Ecto neural progenitor cell (in vitro differentiated cells): ENCODE results near the gene STAC2.

Experiments
- DNase-seq: peaks from one replicate; pipeline ENCODE4 v3.0.0-alpha.2; 2018; ENCODE audit warnings: low spot score

The STAC2 gene

GRCh38 chr17:39231591-39232551, 6.1 kb upstream of the STAC2 start:
- peak; percentile 88 for DNase-seq

DNA sequence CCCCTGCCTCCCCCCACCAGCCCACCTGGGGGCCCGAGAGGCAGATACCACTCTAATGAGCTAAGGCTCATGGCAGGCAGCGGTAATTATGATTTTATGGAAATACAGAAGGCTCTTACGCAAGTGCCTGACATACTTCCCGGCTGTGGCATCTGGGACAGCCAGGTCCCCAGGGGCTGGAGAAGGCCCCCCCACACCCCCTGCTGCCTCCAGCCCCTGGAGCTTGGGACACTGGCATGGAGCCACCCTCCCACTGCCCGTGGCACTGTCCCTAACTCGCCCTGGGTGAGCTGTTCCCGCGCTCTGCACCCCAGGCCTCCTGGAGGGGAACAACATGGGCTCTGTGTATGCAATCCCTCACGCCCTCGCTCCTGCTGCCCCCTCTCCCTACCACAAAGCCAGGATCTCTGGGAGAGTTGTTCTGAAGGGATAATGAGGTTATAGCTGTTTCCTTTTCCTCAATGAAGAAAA, 5.4 kb upstream of the STAC2 start:
- peak; percentile 60 for DNase-seq

GRCh38 chr17:39230361-39230760, 4.6 kb upstream of the STAC2 start:
- no peak for DNase-seq

DNA sequence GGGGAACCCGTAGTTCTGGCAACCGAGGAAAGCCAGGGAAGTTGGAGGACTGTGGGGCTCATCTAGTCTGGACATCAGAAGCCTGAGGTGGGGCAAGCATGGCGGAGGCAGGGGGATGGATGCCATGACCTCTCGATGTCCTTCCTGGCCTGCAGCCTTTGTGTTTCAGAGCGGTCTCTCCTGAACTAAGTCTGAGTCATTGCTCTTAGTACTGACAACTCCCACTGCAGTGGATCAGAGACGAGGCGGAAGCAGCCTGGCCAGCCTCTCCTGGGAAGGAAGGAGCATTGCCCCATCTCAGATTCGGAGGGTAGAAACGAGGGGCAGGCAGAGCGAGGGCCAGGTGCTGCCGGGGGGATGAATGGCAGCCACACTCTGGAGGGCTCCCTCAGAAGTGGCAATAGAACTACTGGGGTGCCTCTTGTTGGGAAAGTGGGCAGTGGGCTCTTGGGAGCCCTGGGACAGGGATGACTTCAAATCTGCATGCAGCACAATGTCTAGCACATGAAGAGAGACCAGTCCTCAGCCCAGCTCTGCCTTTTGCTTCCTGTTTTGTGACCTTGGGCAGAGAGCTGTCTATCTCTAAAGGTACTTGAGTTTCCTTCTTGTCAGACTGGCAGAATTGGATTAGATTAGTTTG, 3.6 kb upstream of the STAC2 start:
- DNase-seq, result peak; percentile 50

DNA sequence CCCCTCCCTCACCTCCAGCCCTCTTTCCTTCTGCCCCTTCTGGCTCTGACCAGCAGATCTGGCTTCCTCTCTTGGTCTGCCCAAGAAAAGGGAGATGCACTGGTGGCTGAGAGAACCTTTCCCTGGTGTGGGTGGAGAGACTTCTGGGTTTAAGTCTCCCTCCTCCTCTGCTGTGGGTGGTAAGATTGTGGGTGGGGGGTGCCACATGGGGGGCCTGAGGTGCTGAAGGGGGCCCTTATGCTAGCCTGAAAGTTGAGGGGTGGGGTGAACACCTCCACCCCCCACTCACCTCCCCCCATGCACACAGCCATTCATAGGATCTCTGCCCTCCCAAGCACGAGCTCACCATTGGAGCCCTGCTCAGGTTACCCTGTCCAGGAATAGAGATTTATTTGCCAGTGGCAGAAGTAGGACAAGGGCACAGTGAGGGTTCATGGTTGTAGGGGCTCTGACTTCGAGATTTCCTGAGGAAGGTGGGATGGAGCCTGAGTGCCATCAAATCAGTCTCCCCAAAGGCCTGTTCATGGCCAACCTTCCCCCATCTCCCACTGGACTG, 1.7 kb upstream of the STAC2 start:
- DNase-seq, result no peak

- DNase-seq, result peak; percentile 99
These were observed 376 bp upstream of the STAC2 start for GRCh38 chr17:39225959-39226683.

DNA sequence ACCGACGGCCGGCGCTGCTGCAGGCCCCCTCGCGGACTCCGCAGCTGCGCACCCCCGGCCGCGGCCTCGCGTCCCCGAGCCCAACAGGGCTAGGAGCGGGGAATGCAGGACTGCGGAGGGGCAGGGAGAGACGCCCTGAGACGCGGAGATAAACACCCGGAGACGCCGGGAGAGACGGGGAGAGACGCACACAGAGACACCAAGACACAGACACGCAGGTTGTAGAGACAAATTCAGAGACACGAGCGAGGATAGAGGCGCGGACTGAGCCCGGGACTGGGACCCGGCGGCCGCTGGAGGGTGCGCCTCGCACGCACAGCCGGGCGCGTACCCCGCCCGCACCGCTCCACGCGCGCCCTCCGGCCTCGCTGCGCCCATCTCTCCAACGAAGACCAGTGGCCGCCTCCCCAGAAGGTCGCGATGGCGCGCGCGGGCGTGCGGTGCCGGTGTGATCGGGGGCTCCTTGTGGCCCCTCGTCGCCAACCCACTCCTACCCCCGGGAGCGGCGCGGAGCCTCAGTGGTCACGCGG, 902 bp downstream of the STAC2 start:
- DNase-seq, result peak; percentile 64

GRCh38 chr17:39223907-39224777, 1.6 kb downstream of the STAC2 start:
- peak; percentile 60 for DNase-seq

DNA sequence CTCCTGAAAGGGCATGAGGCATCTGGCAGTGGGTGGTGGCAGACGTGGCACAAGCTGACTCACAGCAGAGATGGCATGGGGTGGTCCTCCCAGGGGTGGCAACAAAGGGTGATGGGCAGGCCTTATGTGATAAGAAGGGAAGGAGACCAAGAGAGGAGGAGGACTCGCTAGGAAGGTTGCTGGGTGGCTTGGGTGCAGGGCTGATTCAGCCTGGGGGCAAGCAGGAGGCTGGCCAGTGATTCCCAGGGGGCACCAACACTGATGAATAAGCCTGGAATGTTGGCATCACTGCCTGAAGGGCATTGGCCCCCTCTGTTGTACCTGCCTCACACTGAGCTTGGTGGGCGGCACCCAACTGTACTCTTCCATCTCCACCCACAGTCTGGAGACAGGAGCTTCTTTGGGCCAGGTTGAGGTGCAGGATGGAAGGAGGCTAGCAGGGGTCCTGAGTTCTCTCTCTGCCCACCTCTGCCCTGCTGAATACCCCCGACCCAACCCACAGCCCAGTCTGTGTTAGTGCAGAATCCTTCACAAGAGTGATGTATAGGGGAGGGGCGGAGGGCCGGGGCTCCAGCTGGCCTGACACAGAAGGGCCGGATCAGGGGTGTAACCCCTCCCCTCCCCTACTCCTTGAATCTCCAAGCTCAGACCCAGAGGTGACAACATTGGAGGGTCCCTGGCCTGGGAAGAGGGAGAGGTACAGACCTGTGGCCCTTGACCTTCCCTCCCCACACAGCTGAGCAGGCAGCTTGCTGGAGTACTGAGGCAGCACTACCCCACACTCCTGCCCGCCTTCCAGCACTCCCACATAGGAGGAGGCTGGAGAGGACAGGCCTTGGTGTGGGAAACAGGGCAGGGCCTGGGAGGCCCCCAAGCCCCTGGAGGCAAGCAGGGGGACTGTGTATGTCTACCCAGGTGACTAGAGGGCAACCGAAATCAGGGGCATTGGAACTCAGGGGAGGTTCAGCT, 2.6 kb downstream of the STAC2 start:
- peak; percentile 53 for DNase-seq

DNA sequence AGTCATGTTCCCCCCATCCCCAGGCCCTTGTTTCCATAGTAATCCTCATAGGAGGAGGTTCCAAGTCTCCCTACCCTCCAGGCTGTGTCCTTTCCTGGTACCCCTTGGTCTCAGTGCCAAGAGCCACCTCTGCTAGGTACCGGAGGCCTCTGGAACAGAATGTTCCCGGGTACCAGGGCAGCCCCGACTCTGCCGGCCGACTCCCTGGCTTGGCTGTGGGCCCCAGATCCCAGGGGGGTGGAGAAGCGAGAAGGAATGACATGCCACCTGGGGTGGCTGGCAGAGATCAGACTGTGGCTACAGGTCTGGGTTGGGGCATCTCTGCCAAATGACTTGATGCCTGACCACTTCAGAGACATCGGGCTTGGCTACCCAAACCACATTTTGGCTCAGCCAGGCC, 3.6 kb downstream of the STAC2 start:
- no peak for DNase-seq

DNA sequence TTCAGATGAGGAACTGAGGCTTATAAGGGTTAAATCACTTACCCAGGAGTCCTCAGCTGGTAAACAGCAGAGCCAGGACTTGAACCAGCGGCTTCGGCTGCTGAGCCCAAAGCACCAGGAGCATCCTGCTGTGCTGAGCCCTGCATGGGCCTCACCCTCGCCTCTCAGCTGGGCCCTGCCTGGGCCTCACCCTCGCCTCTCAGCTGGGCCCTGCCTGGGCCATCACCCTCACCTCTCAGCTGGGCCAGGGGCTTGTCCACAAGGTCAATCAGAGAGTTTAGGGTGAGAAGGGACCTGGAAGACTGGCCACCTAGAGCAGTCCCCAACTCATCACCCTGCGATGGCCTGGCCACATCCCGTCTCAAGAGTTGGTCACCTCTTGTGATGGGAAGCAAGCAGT, 4.2 kb downstream of the STAC2 start:
- DNase-seq, result no peak

DNA sequence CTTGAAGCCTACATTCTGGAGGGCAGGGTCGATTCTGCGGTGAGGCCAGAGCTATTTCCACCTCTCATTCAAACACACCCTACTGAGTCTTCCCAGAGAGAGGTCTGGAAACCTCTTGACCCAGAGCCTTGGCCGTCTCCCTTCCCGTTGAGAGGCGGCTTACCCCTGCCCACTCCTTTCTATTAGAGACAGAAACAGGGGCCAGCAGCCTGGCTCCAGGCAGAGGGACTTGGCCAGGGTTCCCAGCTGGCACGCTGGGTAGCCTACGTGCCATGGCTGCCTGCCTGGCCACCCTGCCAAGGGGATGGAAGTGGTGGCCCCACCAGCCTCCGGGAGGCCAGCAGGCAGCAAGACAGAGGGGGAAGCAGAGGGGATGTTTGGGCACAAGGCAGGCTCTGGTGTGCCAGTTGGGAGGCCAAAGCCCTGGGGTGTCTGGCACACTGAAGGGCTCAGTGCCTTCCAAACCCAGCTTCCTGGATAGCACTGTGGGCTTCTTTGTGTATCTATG, 6.0 kb downstream of the STAC2 start:
- no peak for DNase-seq

- DNase-seq, result no peak
These were observed 6.8 kb downstream of the STAC2 start for GRCh38 chr17:39218906-39219305.

DNA sequence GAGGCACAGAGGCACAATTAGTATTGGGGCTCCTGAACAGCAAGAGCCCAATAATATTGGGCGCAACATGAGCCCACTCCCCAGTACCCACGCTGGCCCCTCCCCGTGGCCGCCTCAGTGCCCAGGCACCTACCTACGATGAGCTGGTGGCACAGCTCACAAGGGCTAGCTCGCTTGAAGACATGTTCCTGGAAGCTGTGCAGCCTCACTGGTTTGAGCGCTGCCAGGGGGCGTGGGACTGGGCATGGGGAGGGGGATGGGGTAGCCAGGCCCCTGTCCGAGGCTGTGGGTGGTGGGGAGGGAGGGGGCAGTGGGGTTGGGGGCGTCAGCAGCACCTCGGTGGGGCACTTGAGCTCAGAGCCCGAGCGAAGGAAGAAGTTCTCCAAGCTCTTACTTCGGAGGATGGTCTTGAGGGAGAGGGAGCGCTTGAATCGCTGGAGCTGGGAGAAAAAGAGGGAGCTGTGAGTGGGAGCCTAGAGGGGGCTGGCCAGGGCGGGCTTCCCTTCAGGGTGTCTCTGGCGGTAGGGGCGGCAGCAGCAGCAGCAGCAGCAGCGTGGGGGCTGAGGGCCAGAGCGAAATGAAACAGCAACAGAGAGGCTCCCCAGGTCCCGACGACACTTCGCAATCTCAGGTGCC, 7.9 kb downstream of the STAC2 start:
- no peak for DNase-seq

GRCh38 chr17:39213852-39214251, 11.9 kb downstream of the STAC2 start:
- no peak for DNase-seq

DNA sequence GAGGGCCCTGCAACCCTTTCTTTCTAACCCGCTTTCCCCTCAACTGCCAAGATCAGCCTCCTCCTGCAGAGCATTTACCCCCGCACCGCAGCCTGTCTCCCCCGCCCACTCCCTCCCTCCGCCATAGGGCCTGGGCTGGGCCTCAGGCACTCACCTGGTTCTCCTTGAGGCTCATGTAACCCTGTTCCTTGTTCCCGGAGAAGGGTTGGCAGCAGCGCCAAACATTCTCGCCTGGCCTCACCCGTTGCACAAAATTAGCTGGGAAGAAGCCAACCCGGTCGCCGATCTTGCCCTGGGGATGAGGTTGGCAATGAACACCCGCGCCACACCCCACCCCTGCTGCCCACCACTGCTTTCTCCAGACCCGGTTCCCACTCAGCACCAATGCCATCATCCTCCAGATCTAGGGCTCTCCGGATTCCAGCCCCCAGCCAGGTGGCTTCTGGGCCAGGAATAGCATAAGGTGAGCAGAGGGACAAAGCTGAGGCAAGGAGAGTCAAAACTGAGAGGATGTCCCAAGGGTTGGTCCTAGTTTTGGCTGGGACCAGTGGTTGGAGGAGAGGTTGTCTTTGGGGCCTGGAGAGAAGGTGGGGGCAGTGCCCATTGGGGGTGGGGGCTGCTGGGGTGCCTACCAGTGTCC, 12.8 kb downstream of the STAC2 start:
- DNase-seq, result no peak

- DNase-seq, result no peak
These were observed 13.4 kb downstream of the STAC2 start for GRCh38 chr17:39212195-39212810.

DNA sequence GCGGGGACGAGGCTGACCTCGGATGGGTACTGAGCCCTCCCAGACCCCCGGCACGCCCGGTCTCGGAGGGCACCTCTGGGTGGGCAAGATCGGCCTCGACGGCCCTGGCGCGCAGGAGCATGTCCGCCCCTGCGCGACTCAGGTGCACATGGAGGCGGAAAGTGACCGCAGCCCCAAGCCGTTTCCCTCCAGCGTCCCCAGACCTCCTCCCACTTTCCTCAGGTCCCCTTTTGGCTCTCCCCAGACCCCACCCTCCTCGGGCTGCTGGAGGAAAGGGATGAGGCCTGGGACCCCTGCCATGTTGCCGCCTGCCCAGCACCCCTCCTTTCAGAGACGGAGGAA, 15.7 kb downstream of the STAC2 start:
- no peak for DNase-seq
